H1 (cell line): ENCODE results near the gene NUS1. TPM values are rescaled to one million over a fixed set of nuclear protein-coding genes. Genes with fewer than 3 reads are reported as not detected.

Experiments used
- CTCF ChIA-PET: fragments of 300-600 bp; sonication (Branson Sonifier 250); formaldehyde crosslinking; loops from one replicate; lab custom pipeline; 2021; ENCODE audit not compliant: partially characterized antibody; lab: Charles Lee
- POLR2A ChIA-PET: fragments of 300-600 bp; sonication (Branson Sonifier 250); formaldehyde crosslinking; loops from one replicate; lab custom pipeline; 2021; ENCODE audit warnings: inconsistent platforms; ENCODE audit not compliant: partially characterized antibody; lab: Charles Lee
- DNase-seq, 2 experiments: peaks; one replicate each; pipeline versions ENCODE4 v3.0.0 to v3.0.0-alpha.2; 2010 to 2022; ENCODE audit warnings: low spot score in 2 of 2, low read depth in 1 of 2, mixed read lengths in 1 of 2
- FAIRE-seq: peaks from 2 replicates; lab custom pipeline; 2011; peaks lifted over from hg19 to GRCh38; lab: Jason Lieb, UNC
- H2AFZ ChIP-seq: 2 replicates; pipeline ENCODE4 v1.8.1; 2012; ENCODE audit warnings: low read length, inconsistent platforms
- H2AK5ac ChIP-seq: 2 replicates; pipeline ENCODE4 v1.6.1; 2013; ENCODE audit warnings: low read depth, low read length
- H2BK120ac ChIP-seq: replicated peaks from 2 replicates; pipeline ENCODE3; 2013; ENCODE audit warnings: low read depth, low read length, inconsistent platforms
- H2BK12ac ChIP-seq: 2 replicates; pipeline ENCODE4 v1.6.1; 2013; ENCODE audit warnings: low read depth, low read length
- H2BK15ac ChIP-seq: 2 replicates; pipeline ENCODE4 v1.6.1; 2013; ENCODE audit warnings: low read length
- H2BK20ac ChIP-seq: 2 replicates; pipeline ENCODE4 v1.6.1; 2013; ENCODE audit warnings: low read length
- H2BK5ac ChIP-seq: 2 replicates; pipeline ENCODE4 v1.6.1; 2013; ENCODE audit warnings: low read depth, low read length
- H3K14ac ChIP-seq: 2 replicates; pipeline ENCODE4 v1.6.1; 2013; ENCODE audit warnings: inconsistent platforms; ENCODE audit not compliant: insufficient read length
- H3K18ac ChIP-seq: 2 replicates; pipeline ENCODE4 v1.6.1; 2013; ENCODE audit warnings: low read length; ENCODE audit errors: extremely low read depth
- H3K23ac ChIP-seq: 2 replicates; pipeline ENCODE4 v1.6.1; 2013; ENCODE audit warnings: inconsistent platforms; ENCODE audit not compliant: insufficient read length
- H3K23me2 ChIP-seq: 2 replicates; pipeline ENCODE4 v1.6.1; 2013; ENCODE audit warnings: low read depth, low read length
- H3K27ac ChIP-seq: 2 replicates; pipeline ENCODE4 v1.6.1; 2011; ENCODE audit warnings: low read depth, low read length, inconsistent platforms
- H3K27me3 ChIP-seq, 4 experiments: replicated peaks in 1 of 4; 1 replicate in 1 of 4; 2 replicates in 3 of 4; pipeline versions ENCODE4 v1.6.1 to v1.8.1; 2011 to 2013; ENCODE audit warnings: low read length in 3 of 4, mild to moderate bottlenecking in 3 of 4, inconsistent platforms in 2 of 4, mixed read lengths in 2 of 4, moderate library complexity in 1 of 4; ENCODE audit not compliant: control insufficient read depth in 3 of 4, insufficient read depth in 3 of 4; ENCODE audit errors: extremely low read depth in 1 of 4
- H3K36me3 ChIP-seq, 4 experiments: 2 replicates each; pipeline versions ENCODE4 v1.6.1 to v1.8.1; 2011 to 2013; ENCODE audit warnings: mild to moderate bottlenecking in 4 of 4, low read length in 3 of 4, moderate library complexity in 2 of 4, control low read depth in 1 of 4, inconsistent platforms in 1 of 4; ENCODE audit not compliant: insufficient read depth in 4 of 4, control insufficient read depth in 2 of 4
- H3K4ac ChIP-seq: replicated peaks from 2 replicates; pipeline ENCODE3; 2013; ENCODE audit warnings: low read length, low read depth, mixed read lengths, inconsistent platforms; ENCODE audit not compliant: insufficient read length
- H3K4me1 ChIP-seq, 4 experiments: replicated peaks in 1 of 4; 1 replicate in 1 of 4; 2 replicates in 3 of 4; pipeline versions ENCODE4 v1.6.1 to v1.8.1; 2011 to 2013; ENCODE audit warnings: low read length in 3 of 4, inconsistent platforms in 2 of 4, mixed read lengths in 1 of 4; ENCODE audit not compliant: insufficient read depth in 4 of 4, control insufficient read depth in 3 of 4
- H3K4me2 ChIP-seq, 2 experiments: 2 replicates each; pipeline versions ENCODE4 v1.6.1 to v1.8.1; 2011 to 2013; ENCODE audit warnings: low read depth in 2 of 2, low read length in 2 of 2, control low read depth in 1 of 2, inconsistent platforms in 1 of 2, mild to moderate bottlenecking in 1 of 2; ENCODE audit not compliant: insufficient read depth in 1 of 2
- H3K4me3 ChIP-seq, 4 experiments: fragments of 200-600, 300-600 bp in 1 of 4; sonication (generic), shearing (Covaris generic), sonication (Bioruptor Twin) in 1 of 4; 2 replicates each; pipeline versions ENCODE4 v1.5.1 to v1.8.1; 2011 to 2016; ENCODE audit warnings: low read length in 4 of 4, low read depth in 3 of 4, control low read depth in 2 of 4, inconsistent platforms in 2 of 4, mild to moderate bottlenecking in 2 of 4, mixed read lengths in 1 of 4, moderate library complexity in 1 of 4; ENCODE audit not compliant: insufficient read depth in 2 of 4; ENCODE audit errors: extremely low read depth in 1 of 4
- H3K56ac ChIP-seq: replicated peaks from 2 replicates; pipeline ENCODE3; 2013; ENCODE audit warnings: low read depth, mild to moderate bottlenecking, mixed read lengths, low read length, inconsistent platforms; ENCODE audit not compliant: insufficient read length
- H3K79me1 ChIP-seq: 2 replicates; pipeline ENCODE4 v1.6.1; 2013; ENCODE audit warnings: low read depth, low read length, control low read depth
- H3K79me2 ChIP-seq, 2 experiments: 2 replicates each; pipeline versions ENCODE4 v1.6.1 to v1.8.1; 2012 to 2013; ENCODE audit warnings: low read length in 2 of 2, mild to moderate bottlenecking in 2 of 2, inconsistent platforms in 1 of 2; ENCODE audit not compliant: insufficient read depth in 2 of 2, control insufficient read depth in 1 of 2
- H3K9ac ChIP-seq, 4 experiments: replicated peaks in 1 of 4; 1 replicate in 1 of 4; 2 replicates in 3 of 4; pipeline versions ENCODE4 v1.6.1 to v1.8.1; 2011 to 2013; ENCODE audit warnings: low read depth in 3 of 4, low read length in 3 of 4, control low read depth in 2 of 4, mild to moderate bottlenecking in 2 of 4, moderate library complexity in 2 of 4, inconsistent platforms in 1 of 4; ENCODE audit errors: extremely low read depth in 1 of 4
- H3K9me3 ChIP-seq, 2 experiments: 2 replicates each; pipeline versions ENCODE4 v1.6.1 to v1.8.1; 2012 to 2013; ENCODE audit warnings: mild to moderate bottlenecking in 2 of 2, moderate library complexity in 2 of 2, control low read depth in 1 of 2, inconsistent platforms in 1 of 2, low read depth in 1 of 2, low read length in 1 of 2, mixed read lengths in 1 of 2; ENCODE audit not compliant: insufficient read depth in 2 of 2
- H4K20me1 ChIP-seq, 2 experiments: replicated peaks in 1 of 2; 2 replicates each; pipeline versions ENCODE3 to v1.8.1; 2011 to 2013; ENCODE audit warnings: inconsistent platforms in 2 of 2, low read length in 2 of 2, mild to moderate bottlenecking in 1 of 2; ENCODE audit not compliant: insufficient read depth in 2 of 2, control insufficient read depth in 1 of 2
- H4K5ac ChIP-seq: 2 replicates; pipeline ENCODE4 v1.6.1; 2013; ENCODE audit warnings: low read length, low read depth, mixed read lengths, inconsistent platforms; ENCODE audit not compliant: insufficient read length
- H4K8ac ChIP-seq: 2 replicates; pipeline ENCODE4 v1.8.0; 2013; ENCODE audit warnings: mild to moderate bottlenecking, moderate library complexity, low read length, inconsistent platforms; ENCODE audit not compliant: insufficient read depth; ENCODE audit errors: extremely low read depth
- H4K91ac ChIP-seq: replicated peaks from 2 replicates; pipeline ENCODE3; 2013; ENCODE audit warnings: low read length, mixed read lengths, inconsistent platforms; ENCODE audit not compliant: insufficient read length
- EGR1 ChIP-seq: IDR thresholded peaks from 2 replicates; pipeline ENCODE4 v1.6.1; 2011; ENCODE audit warnings: low read depth, low read length, borderline replicate concordance
- HDAC2 ChIP-seq, 2 experiments: fragments of 300-600 bp in 1 of 2; sonication (generic) in 1 of 2; IDR thresholded peaks; 2 replicates each; pipeline ENCODE4 v1.6.1; 2011 to 2012; ENCODE audit warnings: low read depth in 2 of 2, low read length in 2 of 2, mild to moderate bottlenecking in 2 of 2, moderate library complexity in 2 of 2, borderline replicate concordance in 1 of 2, inconsistent platforms in 1 of 2
- KDM4A ChIP-seq: IDR thresholded peaks from one replicate; pipeline ENCODE4 v1.7.1; 2012; ENCODE audit warnings: low read depth, mild to moderate bottlenecking, moderate library complexity, low read length, inconsistent platforms; ENCODE audit not compliant: severe bottlenecking
- MAX ChIP-seq: IDR thresholded peaks from 2 replicates; pipeline ENCODE4 v1.6.1; 2012; ENCODE audit warnings: inconsistent platforms
- SIN3A ChIP-seq, 2 experiments: IDR thresholded peaks in 1 of 2; conservative IDR thresholded peaks in 1 of 2; 2 replicates each; pipeline ENCODE4 v1.6.1; 2011 to 2012; ENCODE audit warnings: low read length in 2 of 2, improper control_type of control experiment in 1 of 2, low read depth in 1 of 2, mild to moderate bottlenecking in 1 of 2
- SIRT6 ChIP-seq: IDR thresholded peaks from one replicate; pipeline ENCODE4 v1.7.1; 2012; ENCODE audit warnings: low read length, inconsistent platforms
- ZNF274 ChIP-seq: IDR thresholded peaks from 2 replicates; pipeline ENCODE4 v1.7.0; 2012; ENCODE audit warnings: low read length, borderline replicate concordance; ENCODE audit errors: extremely low read depth
- WGBS, 2 experiments: shearing (Covaris generic) in 1 of 2; methylation state at CpG; one replicate each; pipeline versions ENCODE4 v1.1.6 to v1.1.7; 2013 to 2015; ENCODE audit warnings: low lambda C conversion rate in 2 of 2, mixed read lengths in 2 of 2, inconsistent platforms in 1 of 2, low coverage in 1 of 2, missing lambda C conversion rate in 1 of 2; ENCODE audit not compliant: insufficient replicate concordance in 2 of 2, insufficient coverage in 1 of 2, insufficient read length in 1 of 2; ENCODE audit errors: extremely low coverage in 1 of 2, missing lambda C conversion rate in 1 of 2; 5-methylcytosine and 5-hydroxymethylcytosine counted together
- long read RNA-seq, 2 experiments: library from RNA in 1 of 2; library from capped mRNA in 1 of 2; stranded (forward); transcript quantifications; one replicate each; pipeline ENCODE4 v2.0.0, GENCODE V29; 2021; ENCODE audit warnings: inconsistent platforms in 1 of 2
- polyA minus RNA-seq, 3 experiments: library from RNA; depleted of rRNA, polyadenylated mRNA; stranded (reverse); fragments of >200 nt; gene quantifications; 1 replicate in 2 of 3; 2 replicates in 1 of 3; pipeline ENCODE4 v1.2.3, GENCODE V29; 2011
- polyA plus RNA-seq, 7 experiments: library from polyadenylated mRNA; depleted of rRNA in 3 of 7; stranded (reverse) in 5 of 7; unstranded in 2 of 7; fragments of >200 nt in 5 of 7; fragments of 200-250 nt in 2 of 7; gene quantifications; 1 replicate in 5 of 7; 2 replicates in 1 of 7; 4 replicates in 1 of 7; pipeline versions ENCODE4 v1.2.1 to v1.2.3, GENCODE V29; 2011 to 2013; ENCODE audit warnings: missing spikeins in 2 of 7, mixed read lengths in 2 of 7
- total RNA-seq: library from RNA; stranded (reverse); fragmentation: NEBNext Ultra II Directional; extraction: Animal tissue kit (Norgen Biotek cat#: 25700); gene quantifications from 2 replicates; pipeline ENCODE4 v1.2.1, GENCODE V29; 2021

NUS1 gene
- total RNA-seq: 76.4 and 77.7 TPM in 2 replicates
- polyA plus RNA-seq (2011; rRNA removed): 14.3 and 20.7 TPM in 2 replicates
- polyA plus RNA-seq (2011; cell fraction: cytosol; rRNA removed): 21.3 TPM
- 23.0 TPM for polyA plus RNA-seq (2011; cell fraction: nucleus; rRNA removed)
- polyA plus RNA-seq (2012, experiment 1 of 2): 21.6 to 45.9 TPM (median 28.0 TPM) in 4 replicates
- polyA plus RNA-seq (2012, experiment 2 of 2): 4.9 TPM
- 71.5 TPM for polyA plus RNA-seq (2013, experiment 1 of 2)
- polyA plus RNA-seq (2013, experiment 2 of 2): 70.8 TPM
- 22.8 and 26.7 TPM in 2 replicates for polyA minus RNA-seq (2011; rRNA and poly(A)+ RNA removed)
- polyA minus RNA-seq (2011; cell fraction: cytosol; rRNA and poly(A)+ RNA removed): 16.1 TPM
- 60.2 TPM for polyA minus RNA-seq (2011; cell fraction: nucleus; rRNA and poly(A)+ RNA removed)
- long read RNA-seq, experiment 1, full-length matches to known transcripts: 38 of 118 reads
- long read RNA-seq, experiment 1, partial matches to known transcripts: 64 of 118 reads
- long read RNA-seq, experiment 1, other reads (novel, unspliced or antisense): 16 of 118 reads
- long read RNA-seq, experiment 2, full-length matches to known transcripts: 4 of 7 reads
- long read RNA-seq, experiment 2, partial matches to known transcripts: 0 of 7 reads
- long read RNA-seq, experiment 2, other reads (novel, unspliced or antisense): 3 of 7 reads

- Histone ChIP-seq H3K79me2 (peaks cover 33 to 56% of the 10 kb centered on the region in 2 experiments), H2BK20ac (no peak within 1 kb of the TSS), H3K9me3 (peaks cover 1 to 5% of the 10 kb centered on the region in 2 experiments; a peak in 1 of 4 replicates), H3K4ac (peak within 1 kb of the TSS; percentile 92), H3K18ac (peak within 1 kb of the TSS; percentile 68), H3K56ac (peak within 1 kb of the TSS; percentile 1), H3K27me3 (no peaks in the 10 kb centered on the region; a peak in 1 of 7 replicates), H3K79me1 (peaks cover 2% of the 10 kb centered on the region; the same call in 1 of the 2 replicates), H2AK5ac (no peak within 1 kb of the TSS), H3K36me3 (peaks cover 0 to 3% (median 0%) of the 10 kb centered on the region in 4 experiments; a peak in 1 of 8 replicates), H4K5ac (peak within 1 kb of the TSS; percentile 84), H3K14ac (no peak within 1 kb of the TSS), H2BK12ac (no peak within 1 kb of the TSS), H3K27ac (peak within 1 kb of the TSS; percentile 67; the same call in 1 of the 2 replicates), H3K4me1 (peaks cover 0 to 2% (median 0%) of the 10 kb centered on the region in 4 experiments; a peak in 3 of 7 replicates), H3K23me2 (peaks cover 10% of the 10 kb centered on the region), H4K91ac (no peak within 1 kb of the TSS), H3K4me3 (peak within 1 kb of the TSS; percentile 73 to 87 (median 80)), H4K20me1 (peaks cover 6 to 8% of the 10 kb centered on the region in 2 experiments), H2BK120ac (peak within 1 kb of the TSS; percentile 75), H3K4me2 (peak within 1 kb of the TSS; percentile 87 to 95), H2AFZ (peak within 1 kb of the TSS; percentile 98), H3K23ac (no peak within 1 kb of the TSS), H3K9ac (peak within 1 kb of the TSS in 3 of 4 experiments; percentile 65 to 89 (median 74); a peak in 6 of 7 replicates), H2BK5ac (peak within 1 kb of the TSS; percentile 61; the same call in 1 of the 2 replicates), H2BK15ac (no peak within 1 kb of the TSS), H4K8ac (0 out of 2 replicates have a peak within 1 kb of the TSS, but pooled peaks have one; percentile 75)
- ChIA-PET POLR2A (interaction anchor here (0.7 to 1.6 kb wide), 4 partner anchors 11 to 51 kb away, joined by 3 to 5 read pairs (median 3); no protein-coding TSS in a partner anchor), CTCF (interaction anchor here (1.2 to 1.4 kb wide), 2 partner anchors 20 to 234 kb away, joined by 3 to 4 read pairs; no protein-coding TSS in a partner anchor)
- DNase-seq (peak; percentile 92 to 98), FAIRE-seq (no peak)
- 6% methylated on average over 18 of the region's 53 CpGs; no CpG with 5 or more reads in 1 of the 2 experiments for WGBS, 2 experiments
- TF ChIP-seq HDAC2 (IDR thresholded peaks at IDR 0.05; ENCODE audit: borderline replicate concordance in 1 of 2, low read depth in 2 of 2, low read length in 2 of 2) (peak; percentile 73 to 84; a peak in 3 of 4 replicates), EGR1 (peak; percentile 85), MAX (peak; percentile 97), SIN3A (conservative IDR thresholded peaks at IDR 0.05 in 1 of 2, IDR thresholded peaks at IDR 0.05 in 1 of 2; ENCODE audit: low read depth in 1 of 2, low read length in 2 of 2) (peak; percentile 16 to 60; a peak in 1 of 4 replicates), SIRT6 (no peak), KDM4A (peak; percentile 61), ZNF274 (no peak)
Observed at GRCh38 chr6:117674991-117675657, at the start of gene NUS1. NUS1 (plus strand) TSS chr6:117675469; CDS start chr6:117675671, 202 bp downstream.
